Sigmoid colon (tissue), 4 donors: ENCODE data around the gene TMEM25.

ENCODE experiments used
- CTCF ChIP-seq, 4 experiments: fragments of 450-650 bp in 3 of 4; fragments of 200-600 bp in 1 of 4; IDR thresholded peaks; one replicate each; pipeline ENCODE4 v1.5.1; 2016 to 2019; ENCODE audit warnings: antibody characterized with exemption in 4 of 4, mild to moderate bottlenecking in 3 of 4, moderate library complexity in 2 of 4
- EP300 ChIP-seq, 4 donors: sonication (generic); formaldehyde crosslinking; IDR thresholded peaks; one replicate each; pipeline ENCODE4 v1.6.1; 2017; ENCODE audit warnings: antibody characterized with exemption in 4 of 4
- POLR2A ChIP-seq, 2 donors: fragments of 450-650 bp; IDR thresholded peaks; one replicate each; pipeline ENCODE4 v1.6.1; 2016; ENCODE audit warnings: antibody characterized with exemption in 2 of 2, mild to moderate bottlenecking in 2 of 2, moderate library complexity in 2 of 2

- TF ChIP-seq CTCF (IDR thresholded peaks at IDR 0.05) (no peak), EP300 (IDR thresholded peaks at IDR 0.05) (no peak), POLR2A (IDR thresholded peaks at IDR 0.05) (no peak)
Measured at GRCh38 chr11:118544647-118545010, 13.6 kb downstream of the TMEM25 start.
